Measurements from ENCODE around the gene SFMBT1. TPM values are rescaled to one million over a fixed set of nuclear protein-coding genes. Genes with fewer than 3 reads are reported as not detected.
"Not testable (repeated sequence)": the region's sequence is repeated elsewhere in the genome, so short reads cannot be mapped to it uniquely, and the experiment has no call there.

Gene SFMBT1
- total RNA-seq, 2 experiments from 2014 or later, result 25.9 to 29.7 TPM

- ATAC-seq (no peak), DNase-seq (no peak)
- peaks cover 11% of the 10 kb centered on the region for H3K4me1 Mint-ChIP-seq
- H3K27ac Mint-ChIP-seq, result no peak overlapping the region
- peaks cover 13% of the 10 kb centered on the region for H3K27me3 Mint-ChIP-seq
- no peaks in the 10 kb centered on the region for H3K36me3 Mint-ChIP-seq
- H3K9me3 Mint-ChIP-seq (ENCODE audit: low read depth), result no peaks in the 10 kb centered on the region
- H3K4me3 Mint-ChIP-seq, result no peak overlapping the region
- CTCF ChIA-PET, result interaction anchor here (1.6 kb wide), 1 partner anchor 297 kb away, joined by 3 read pairs; the partner anchor contains the start of gene NEK4
These were observed 22.3 kb upstream of the SFMBT1 start for GRCh38 chr3:53068176-53068575.

GRCh38 chr3:53067567-53067966, 21.7 kb upstream of the SFMBT1 start:
- ATAC-seq, result no peak
- no peak for DNase-seq

GRCh38 chr3:53065841-53066480, 20.1 kb upstream of the SFMBT1 start:
- DNase-seq (peak; percentile 31), ATAC-seq (no peak)
- Mint-ChIP-seq H3K27ac (no peak overlapping the region), H3K4me3 (no peak overlapping the region), H3K4me1 (no peaks in the 10 kb centered on the region), H3K36me3 (no peaks in the 10 kb centered on the region), H3K27me3 (peaks cover 28% of the 10 kb centered on the region), H3K9me3 (ENCODE audit: low read depth) (no peaks in the 10 kb centered on the region)
- CTCF ChIA-PET, result no interaction called here

More at GRCh38 chr3:53067567-53067966, 21.7 kb upstream of the SFMBT1 start:
- Mint-ChIP-seq H3K4me3 (no peak overlapping the region), H3K4me1 (peaks cover 7% of the 10 kb centered on the region), H3K36me3 (no peaks in the 10 kb centered on the region), H3K27me3 (peaks cover 17% of the 10 kb centered on the region), H3K27ac (no peak overlapping the region), H3K9me3 (ENCODE audit: low read depth) (no peaks in the 10 kb centered on the region)
- CTCF ChIA-PET, result no interaction called here

- CTCF ChIA-PET, result interaction anchor here (1.4 kb wide), 1 partner anchor 8 kb away, joined by 3 read pairs; no protein-coding TSS in a partner anchor
- H3K27me3 Mint-ChIP-seq, result peaks cover 37% of the 10 kb centered on the region
- no peaks in the 10 kb centered on the region for H3K36me3 Mint-ChIP-seq
- no peaks in the 10 kb centered on the region for H3K4me1 Mint-ChIP-seq
- no peak for ATAC-seq
- DNase-seq, result peak; percentile 38
- no peak overlapping the region for H3K27ac Mint-ChIP-seq
- H3K4me3 Mint-ChIP-seq, result no peak overlapping the region
- no peaks in the 10 kb centered on the region for H3K9me3 Mint-ChIP-seq (ENCODE audit: low read depth)
These were observed 17.0 kb upstream of the SFMBT1 start for GRCh38 chr3:53062905-53063304.

GRCh38 chr3:53056442-53056841, 10.6 kb upstream of the SFMBT1 start:
- H3K4me1 Mint-ChIP-seq, result no peaks in the 10 kb centered on the region
- H3K36me3 Mint-ChIP-seq, result no peaks in the 10 kb centered on the region

GRCh38 chr3:53054233-53054632, 8.4 kb upstream of the SFMBT1 start:
- CTCF ChIA-PET; ATAC-seq; H3K36me3 Mint-ChIP-seq; H3K4me1 Mint-ChIP-seq; H3K27me3 Mint-ChIP-seq; H3K4me3 Mint-ChIP-seq; H3K9me3 Mint-ChIP-seq (ENCODE audit: low read depth); H3K27ac Mint-ChIP-seq; DNase-seq: not testable (repeated sequence)

More at GRCh38 chr3:53056442-53056841, 10.6 kb upstream of the SFMBT1 start:
- Mint-ChIP-seq H3K4me3 (no peak overlapping the region), H3K27me3 (peaks cover 12% of the 10 kb centered on the region), H3K27ac (no peak overlapping the region), H3K9me3 (ENCODE audit: low read depth) (no peaks in the 10 kb centered on the region)
- ATAC-seq, result peak; percentile 33
- CTCF ChIA-PET, result no interaction called here
- peak; percentile 39 for DNase-seq

GRCh38 chr3:53051929-53052328, 6.1 kb upstream of the SFMBT1 start:
- Mint-ChIP-seq H3K9me3 (ENCODE audit: low read depth) (no peaks in the 10 kb centered on the region), H3K4me3 (no peak overlapping the region), H3K27me3 (peaks cover 11% of the 10 kb centered on the region), H3K27ac (no peak overlapping the region), H3K36me3 (no peaks in the 10 kb centered on the region), H3K4me1 (peaks cover 9% of the 10 kb centered on the region)
- CTCF ChIA-PET, result no interaction called here
- DNase-seq (no peak), ATAC-seq (no peak)

GRCh38 chr3:53049987-53050386, 4.1 kb upstream of the SFMBT1 start:
- ATAC-seq (no peak), DNase-seq (peak; percentile 14)
- no peaks in the 10 kb centered on the region for H3K36me3 Mint-ChIP-seq
- H3K4me3 Mint-ChIP-seq, result no peak overlapping the region
- CTCF ChIA-PET, result no interaction called here
- H3K4me1 Mint-ChIP-seq, result peaks cover 11% of the 10 kb centered on the region
- H3K9me3 Mint-ChIP-seq (ENCODE audit: low read depth), result no peaks in the 10 kb centered on the region
- H3K27ac Mint-ChIP-seq, result no peak overlapping the region
- H3K27me3 Mint-ChIP-seq, result peaks cover 11% of the 10 kb centered on the region

- CTCF ChIA-PET, result interaction anchor here (0.7 to 2.1 kb wide), 13 partner anchors 10 to 208 kb away, joined by 3 to 16 read pairs (median 4); no protein-coding TSS in a partner anchor
- Mint-ChIP-seq H3K27ac (peak overlapping the region; percentile 58), H3K36me3 (no peaks in the 10 kb centered on the region), H3K27me3 (peaks cover 11% of the 10 kb centered on the region), H3K4me1 (peaks cover 33% of the 10 kb centered on the region), H3K9me3 (ENCODE audit: low read depth) (no peaks in the 10 kb centered on the region), H3K4me3 (peak overlapping the region; percentile 65)
- ATAC-seq (peak; percentile 58), DNase-seq (peak; percentile 81)
These were observed 598 bp upstream of the SFMBT1 start for GRCh38 chr3:53046171-53047170.

- H3K27ac Mint-ChIP-seq, result peak overlapping the region; percentile 92
- peak overlapping the region; percentile 86 for H3K4me3 Mint-ChIP-seq
- H3K4me1 Mint-ChIP-seq, result peaks cover 38% of the 10 kb centered on the region
- DNase-seq (peak; percentile 62), ATAC-seq (peak; percentile 52)
- CTCF ChIA-PET, result interaction anchor here (0.6 to 2.1 kb wide), 8 partner anchors 9 to 1063 kb away, joined by 3 to 16 read pairs (median 4); no protein-coding TSS in a partner anchor
- no peaks in the 10 kb centered on the region for H3K36me3 Mint-ChIP-seq
- no peaks in the 10 kb centered on the region for H3K9me3 Mint-ChIP-seq (ENCODE audit: low read depth)
- H3K27me3 Mint-ChIP-seq, result peaks cover 11% of the 10 kb centered on the region
These were observed 959 bp downstream of the SFMBT1 start for GRCh38 chr3:53044711-53045517.

- Mint-ChIP-seq H3K4me3 (peak overlapping the region; percentile 86), H3K36me3 (no peaks in the 10 kb centered on the region), H3K27me3 (peaks cover 11% of the 10 kb centered on the region), H3K27ac (peak overlapping the region; percentile 92), H3K9me3 (ENCODE audit: low read depth) (no peaks in the 10 kb centered on the region), H3K4me1 (peaks cover 39% of the 10 kb centered on the region)
- DNase-seq (no peak), ATAC-seq (no peak)
- CTCF ChIA-PET, result interaction anchor here (0.6 to 1.3 kb wide), 3 partner anchors 12 to 1062 kb away, joined by 3 to 4 read pairs (median 3); no protein-coding TSS in a partner anchor
These were observed 1.5 kb downstream of the SFMBT1 start for GRCh38 chr3:53044371-53044710.

GRCh38 chr3:53043738-53044137, 2.1 kb downstream of the SFMBT1 start:
- no peaks in the 10 kb centered on the region for H3K9me3 Mint-ChIP-seq (ENCODE audit: low read depth)
- H3K27ac Mint-ChIP-seq, result peak overlapping the region; percentile 34
- DNase-seq (peak; percentile 31), ATAC-seq (no peak)
- H3K27me3 Mint-ChIP-seq, result peaks cover 11% of the 10 kb centered on the region
- CTCF ChIA-PET, result no interaction called here
- H3K4me3 Mint-ChIP-seq, result peak overlapping the region; percentile 23
- H3K4me1 Mint-ChIP-seq, result peaks cover 45% of the 10 kb centered on the region
- H3K36me3 Mint-ChIP-seq, result no peaks in the 10 kb centered on the region

GRCh38 chr3:53042651-53043050, 3.2 kb downstream of the SFMBT1 start:
- H3K4me3 Mint-ChIP-seq, result no peak overlapping the region
- DNase-seq (peak; percentile 3), ATAC-seq (no peak)
- H3K27me3 Mint-ChIP-seq, result peaks cover 7% of the 10 kb centered on the region
- H3K4me1 Mint-ChIP-seq, result peaks cover 50% of the 10 kb centered on the region
- CTCF ChIA-PET, result no interaction called here
- no peak overlapping the region for H3K27ac Mint-ChIP-seq
- no peaks in the 10 kb centered on the region for H3K9me3 Mint-ChIP-seq (ENCODE audit: low read depth)
- H3K36me3 Mint-ChIP-seq, result no peaks in the 10 kb centered on the region
